ENCODE measurements around the gene SH3GLB1. TPM values are rescaled to one million over a fixed set of nuclear protein-coding genes. Genes with fewer than 3 reads are reported as not detected.

SH3GLB1 gene
- total and polyA plus RNA-seq, 2 of the 13 experiments (the other 11 are each of a cell fraction or from before 2014, with no cell fraction given) = 26.0 to 41.5 TPM

GRCh38 chr1:86704972-86705664 lies 742 bp downstream of the SH3GLB1 start (continued):
- TF ChIP-seq, protein P1, sequence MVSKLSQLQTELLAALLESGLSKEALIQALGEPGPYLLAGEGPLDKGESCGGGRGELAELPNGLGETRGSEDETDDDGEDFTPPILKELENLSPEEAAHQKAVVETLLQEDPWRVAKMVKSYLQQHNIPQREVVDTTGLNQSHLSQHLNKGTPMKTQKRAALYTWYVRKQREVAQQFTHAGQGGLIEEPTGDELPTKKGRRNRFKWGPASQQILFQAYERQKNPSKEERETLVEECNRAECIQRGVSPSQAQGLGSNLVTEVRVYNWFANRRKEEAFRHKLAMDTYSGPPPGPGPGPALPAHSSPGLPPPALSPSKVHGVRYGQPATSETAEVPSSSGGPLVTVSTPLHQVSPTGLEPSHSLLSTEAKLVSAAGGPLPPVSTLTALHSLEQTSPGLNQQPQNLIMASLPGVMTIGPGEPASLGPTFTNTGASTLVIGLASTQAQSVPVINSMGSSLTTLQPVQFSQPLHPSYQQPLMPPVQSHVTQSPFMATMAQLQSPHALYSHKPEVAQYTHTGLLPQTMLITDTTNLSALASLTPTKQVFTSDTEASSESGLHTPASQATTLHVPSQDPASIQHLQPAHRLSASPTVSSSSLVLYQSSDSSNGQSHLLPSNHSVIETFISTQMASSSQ (IDR thresholded peaks at IDR 0.05; ENCODE audit: low read depth) = no peak
- TF ChIP-seq, protein P1 (CRISPR knock-in tag; IDR thresholded peaks at IDR 0.05; ENCODE audit: borderline replicate concordance) = no peak
- TF ChIP-seq SKI (IDR thresholded peaks at IDR 0.05; ENCODE audit: partially characterized antibody) (no peak), HMGXB3 (CRISPR knock-in tag; IDR thresholded peaks at IDR 0.05; ENCODE audit: borderline replicate concordance) (no peak), ZNF234 (CRISPR knock-in tag; conservative IDR thresholded peaks at IDR 0.05) (no peak), ZNF619 (CRISPR knock-in tag; IDR thresholded peaks at IDR 0.05) (no peak), ELF3 (CRISPR knock-in tag; IDR thresholded peaks at IDR 0.05) (no peak), STAT5B (CRISPR knock-in tag; IDR thresholded peaks at IDR 0.05) (no peak), ZBTB1 (CRISPR knock-in tag; IDR thresholded peaks at IDR 0.05; ENCODE audit: borderline replicate concordance) (no peak), ZNF224 (CRISPR knock-in tag; IDR thresholded peaks at IDR 0.05) (no peak), RFX3 (CRISPR knock-in tag; IDR thresholded peaks at IDR 0.05) (no peak), PCBP2 (optimal IDR thresholded peaks at IDR 0.05; ENCODE audit: low read depth, low read length, poor library complexity, severe bottlenecking) (no peak), ZNF230 (CRISPR knock-in tag; IDR thresholded peaks at IDR 0.05) (no peak), HNRNPLL (IDR thresholded peaks at IDR 0.05; ENCODE audit: low read depth, low read length, poor library complexity, severe bottlenecking) (no peak), GMEB1 (CRISPR knock-in tag; IDR thresholded peaks at IDR 0.05; ENCODE audit: borderline replicate concordance) (no peak), MATR3 (CRISPR knock-in tag; IDR thresholded peaks at IDR 0.05) (no peak)
